Astrocyte (in vitro differentiated cells and primary cell): ENCODE data around the gene LOC101059915.

Source experiments
- DNase-seq: peaks from one replicate; pipeline ENCODE4 v3.0.0-alpha.2; 2010; ENCODE audit warnings: low read depth
- FAIRE-seq: peaks from 2 replicates; lab custom pipeline; 2011; peaks lifted over from hg19 to GRCh38; lab: Jason Lieb, UNC
- H2AFZ ChIP-seq: 2 replicates; pipeline ENCODE4 v1.6.0; 2012; ENCODE audit warnings: low read depth, low read length, inconsistent platforms
- H3K27ac ChIP-seq: 2 replicates; pipeline ENCODE4 v1.5.1; 2011; ENCODE audit warnings: low read depth, low read length, inconsistent platforms
- H3K27me3 ChIP-seq: 2 replicates; pipeline ENCODE4 v1.6.0; 2011; ENCODE audit warnings: low read length, inconsistent platforms; ENCODE audit not compliant: insufficient read depth
- H3K36me3 ChIP-seq: 2 replicates; pipeline ENCODE4 v1.5.1; 2011; ENCODE audit warnings: low read length, inconsistent platforms; ENCODE audit not compliant: insufficient read depth
- H3K4me1 ChIP-seq: 2 replicates; pipeline ENCODE4 v1.5.1; 2011; ENCODE audit warnings: low read length, inconsistent platforms; ENCODE audit not compliant: insufficient read depth
- H3K4me2 ChIP-seq: 2 replicates; pipeline ENCODE4 v1.6.0; 2012; ENCODE audit warnings: low read length, inconsistent platforms
- H3K4me3 ChIP-seq: 2 replicates; pipeline ENCODE4 v1.5.1; 2011; ENCODE audit warnings: low read depth, mild to moderate bottlenecking, low read length, inconsistent platforms; ENCODE audit not compliant: insufficient read depth
- H3K79me2 ChIP-seq: 2 replicates; pipeline ENCODE4 v1.6.0; 2012; ENCODE audit warnings: mild to moderate bottlenecking, low read length, inconsistent platforms; ENCODE audit not compliant: insufficient read depth
- H3K9ac ChIP-seq: 2 replicates; pipeline ENCODE4 v1.6.0; 2012; ENCODE audit warnings: mild to moderate bottlenecking, low read length, inconsistent platforms
- H3K9me3 ChIP-seq: 2 replicates; pipeline ENCODE4 v1.5.1; 2012; ENCODE audit warnings: low read depth, mild to moderate bottlenecking, low read length, inconsistent platforms; ENCODE audit not compliant: insufficient read depth
- H4K20me1 ChIP-seq: 2 replicates; pipeline ENCODE4 v1.6.0; 2012; ENCODE audit warnings: low read length, inconsistent platforms; ENCODE audit not compliant: insufficient read depth
- H3K27ac Mint-ChIP-seq: one replicate; pipeline ENCODE4 v1.8.0; 2021; ENCODE audit warnings: mild to moderate bottlenecking, mixed read lengths; ENCODE audit not compliant: unreplicated experiment
- H3K27me3 Mint-ChIP-seq: one replicate; pipeline ENCODE4 v1.8.0; 2021; ENCODE audit warnings: low read depth, mixed read lengths; ENCODE audit not compliant: unreplicated experiment
- H3K36me3 Mint-ChIP-seq: one replicate; pipeline ENCODE4 v1.8.0; 2021; ENCODE audit warnings: low read depth, mixed read lengths; ENCODE audit not compliant: unreplicated experiment
- H3K4me1 Mint-ChIP-seq: one replicate; pipeline ENCODE4 v1.8.0; 2021; ENCODE audit warnings: low read depth, mixed read lengths; ENCODE audit not compliant: unreplicated experiment
- H3K4me3 Mint-ChIP-seq: one replicate; pipeline ENCODE4 v1.8.0; 2021; ENCODE audit warnings: mild to moderate bottlenecking, moderate library complexity, mixed read lengths; ENCODE audit not compliant: unreplicated experiment
- H3K9me3 Mint-ChIP-seq: one replicate; pipeline ENCODE4 v1.8.0; 2021; ENCODE audit warnings: mild to moderate bottlenecking, mixed read lengths; ENCODE audit not compliant: unreplicated experiment
- CTCF ChIP-seq: IDR thresholded peaks from 2 replicates; pipeline ENCODE4 v1.5.1; 2011; ENCODE audit warnings: low read depth, mild to moderate bottlenecking, inconsistent platforms, low read length, moderate library complexity; ENCODE audit not compliant: insufficient read depth
- EZH2 ChIP-seq: IDR thresholded peaks from 2 replicates; pipeline ENCODE4 v1.6.1; 2012; ENCODE audit warnings: mild to moderate bottlenecking, low read length, inconsistent platforms; ENCODE audit not compliant: insufficient read depth

Gene LOC101059915

DNA sequence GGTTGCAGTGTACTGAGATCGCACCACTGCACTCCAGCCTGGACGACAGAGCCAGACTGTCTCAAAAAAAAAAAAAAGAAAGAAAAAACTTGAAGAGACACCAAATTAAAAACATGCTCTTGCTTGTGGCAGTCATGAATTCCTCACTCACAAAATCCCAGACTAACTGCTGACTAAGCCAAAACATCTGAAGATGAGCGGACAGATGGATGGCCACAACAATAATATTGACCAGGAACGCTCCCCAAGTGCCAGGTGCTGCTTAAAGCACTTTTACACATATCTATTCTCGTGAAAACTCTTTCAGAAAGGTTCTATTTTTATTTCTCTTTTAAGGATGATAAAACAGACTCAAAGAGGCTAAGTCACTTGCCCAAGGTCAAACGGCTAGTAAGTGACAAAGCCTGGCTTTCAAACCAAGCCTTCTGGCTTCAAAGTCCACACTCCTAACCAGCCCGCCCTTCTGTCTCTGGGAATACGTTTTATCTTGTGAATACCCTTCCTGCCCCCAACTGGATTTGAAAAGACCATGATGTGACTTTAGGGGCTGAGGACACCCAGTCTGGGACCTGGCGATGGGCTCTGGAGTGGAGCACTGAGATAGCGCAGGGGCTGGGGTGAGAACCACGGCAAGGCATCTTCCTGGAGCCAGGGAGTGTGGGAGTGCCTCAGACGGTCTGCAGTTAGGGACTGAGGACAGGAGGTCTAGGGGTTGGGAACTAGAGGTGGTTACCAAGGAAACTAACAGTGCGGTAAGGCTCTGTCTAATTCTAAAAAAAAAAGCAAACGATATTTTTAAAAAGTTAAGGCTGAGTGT is 39.5 kb upstream of the LOC101059915 start:
- H3K27me3 Mint-ChIP-seq = no peaks in the 10 kb centered on the region
- no peak for TF ChIP-seq EZH2
- TF ChIP-seq CTCF = no peak
- peaks cover 1% of the 10 kb centered on the region for H3K4me1 Mint-ChIP-seq
- Histone ChIP-seq H3K27me3 (no peaks in the 10 kb centered on the region), H3K4me2 (no peak overlapping the region), H3K9me3 (no peaks in the 10 kb centered on the region), H3K9ac (no peak overlapping the region), H3K36me3 (no peaks in the 10 kb centered on the region), H3K79me2 (no peaks in the 10 kb centered on the region), H3K4me3 (no peak overlapping the region), H3K27ac (no peak overlapping the region), H2AFZ (no peak overlapping the region), H4K20me1 (no peaks in the 10 kb centered on the region), H3K4me1 (no peaks in the 10 kb centered on the region)
- H3K36me3 Mint-ChIP-seq = peaks cover 3% of the 10 kb centered on the region
- no peak overlapping the region for H3K4me3 Mint-ChIP-seq
- FAIRE-seq (no peak), DNase-seq (no peak)
- H3K9me3 Mint-ChIP-seq = no peaks in the 10 kb centered on the region
- no peak overlapping the region for H3K27ac Mint-ChIP-seq

- no peak for TF ChIP-seq CTCF
- TF ChIP-seq EZH2 = no peak
- no peaks in the 10 kb centered on the region for H3K9me3 ChIP-seq
- H3K27me3 Mint-ChIP-seq = no peaks in the 10 kb centered on the region
- no peaks in the 10 kb centered on the region for H3K27me3 ChIP-seq
- H4K20me1 ChIP-seq = no peaks in the 10 kb centered on the region
- no peak overlapping the region for H3K4me2 ChIP-seq
- no peak overlapping the region for H3K4me3 Mint-ChIP-seq
- no peak overlapping the region for H3K27ac ChIP-seq
- H3K4me3 ChIP-seq = no peak overlapping the region
- H3K4me1 ChIP-seq = no peaks in the 10 kb centered on the region
- DNase-seq = no peak
- no peak for FAIRE-seq
- no peaks in the 10 kb centered on the region for H3K9me3 Mint-ChIP-seq
- H2AFZ ChIP-seq = no peak overlapping the region
- H3K36me3 ChIP-seq = no peaks in the 10 kb centered on the region
- H3K27ac Mint-ChIP-seq = no peak overlapping the region
- H3K4me1 Mint-ChIP-seq = peaks cover 1% of the 10 kb centered on the region
- peaks cover 6% of the 10 kb centered on the region for H3K36me3 Mint-ChIP-seq
- H3K9ac ChIP-seq = no peak overlapping the region
- H3K79me2 ChIP-seq = no peaks in the 10 kb centered on the region
Observed at GRCh38 chrX:71629467-71629866, 37.9 kb upstream of the LOC101059915 start.
